Psoas muscle (tissue), 8 donors: Measurements from ENCODE around the gene MTA3. TPM values are rescaled to one million over a fixed set of nuclear protein-coding genes. Genes with fewer than 3 reads are reported as not detected.

ENCODE experiments used
- ATAC-seq, 4 donors: fragments of 200-7000 bp; cut with Tn5 transposase; one replicate each; pipeline ENCODE4 v1.9.1; 2020; ENCODE audit warnings: moderate library complexity in 3 of 4, mild to moderate bottlenecking in 2 of 4
- DNase-seq, 2 donors: peaks; one replicate each; pipeline ENCODE4 v3.0.0-alpha.2; 2020
- H3K27ac ChIP-seq: fragments of 200-600 bp; one replicate; pipeline ENCODE4 v1.8.0; 2022
- H3K27me3 ChIP-seq, 3 donors: fragments of 200-600 bp in 1 of 3; one replicate each; pipeline versions ENCODE4 v1.6.1 to v1.8.0; 2013 to 2022; ENCODE audit warnings: low read length in 2 of 3, mild to moderate bottlenecking in 2 of 3, moderate library complexity in 1 of 3; ENCODE audit not compliant: insufficient read depth in 3 of 3
- H3K36me3 ChIP-seq, 2 donors: fragments of 200-600 bp in 1 of 2; one replicate each; pipeline versions ENCODE4 v1.6.1 to v1.8.0; 2013 to 2022; ENCODE audit warnings: low read depth in 1 of 2, mild to moderate bottlenecking in 1 of 2, moderate library complexity in 1 of 2; ENCODE audit not compliant: insufficient read depth in 1 of 2
- H3K4me1 ChIP-seq: fragments of 200-600 bp; one replicate; pipeline ENCODE4 v1.8.0; 2022
- H3K4me3 ChIP-seq: fragments of 200-600 bp; one replicate; pipeline ENCODE4 v1.8.0; 2022; ENCODE audit warnings: mild to moderate bottlenecking
- H3K9me3 ChIP-seq: fragments of 200-600 bp; one replicate; pipeline ENCODE4 v1.8.0; 2022
- WGBS, 3 donors: extraction: QIAGEN DNeasy Blood & Tissue Kit; methylation state at CpG; one replicate each; pipeline versions ENCODE4 v1.1.6 to v1.1.7; 2013; 5-methylcytosine and 5-hydroxymethylcytosine counted together
- intact Hi-C, 2 donors: fragments of 100-400 bp; cut with DNase I; formaldehyde crosslinking; loops; one replicate each; pipeline versions ENCODE4 v1.11.0 to v1.14.2; 2022
- polyA plus RNA-seq, 3 donors: library from polyadenylated mRNA; stranded (reverse); fragments of 200-250 nt; gene quantifications; one replicate each; pipeline ENCODE4 v1.2.3, GENCODE V29; 2013
- total RNA-seq, 4 donors: library from RNA; stranded (reverse); fragmentation: NEBNext Ultra II Directional in 2 of 4; extraction: Animal tissue kit (Norgen Biotek cat#: 25700) in 2 of 4; gene quantifications; one replicate each; pipeline versions ENCODE4 v1.2.1 to v1.2.4, GENCODE V29; 2021 to 2023
- TF ChIP-seq, protein P1 (sequence below): fragments of 200-600 bp; IDR thresholded peaks from one replicate; pipeline ENCODE4 v1.8.0; 2022; ENCODE audit warnings: antibody characterized with exemption
- donor health status: healthy with polysubstance abuse.
- donor health status: DM: no; HTN: no; CAD: no; lungs with moderate emphysema.
- donor health status: Bipolar disorder and iron deficiency.
- donor health status: healthy.
- donor health status: DM: yes; HTN: yes; CAD: no.
- donor health status: DM: no; HTN: no; CAD: no.
- donor health status: DM: no; HTN: no; CAD: no.
- donor health status: DM: yes; HTN: yes; CAD: no.

The MTA3 gene
- total and polyA plus RNA-seq, 7 donors: 5.3 to 19.8 (median 10.7) TPM

GRCh38 chr2:42748840-42749239 is 180.4 kb downstream of the MTA3 start:
- no peak overlapping the region for H3K27ac ChIP-seq
- TF ChIP-seq, protein P1, sequence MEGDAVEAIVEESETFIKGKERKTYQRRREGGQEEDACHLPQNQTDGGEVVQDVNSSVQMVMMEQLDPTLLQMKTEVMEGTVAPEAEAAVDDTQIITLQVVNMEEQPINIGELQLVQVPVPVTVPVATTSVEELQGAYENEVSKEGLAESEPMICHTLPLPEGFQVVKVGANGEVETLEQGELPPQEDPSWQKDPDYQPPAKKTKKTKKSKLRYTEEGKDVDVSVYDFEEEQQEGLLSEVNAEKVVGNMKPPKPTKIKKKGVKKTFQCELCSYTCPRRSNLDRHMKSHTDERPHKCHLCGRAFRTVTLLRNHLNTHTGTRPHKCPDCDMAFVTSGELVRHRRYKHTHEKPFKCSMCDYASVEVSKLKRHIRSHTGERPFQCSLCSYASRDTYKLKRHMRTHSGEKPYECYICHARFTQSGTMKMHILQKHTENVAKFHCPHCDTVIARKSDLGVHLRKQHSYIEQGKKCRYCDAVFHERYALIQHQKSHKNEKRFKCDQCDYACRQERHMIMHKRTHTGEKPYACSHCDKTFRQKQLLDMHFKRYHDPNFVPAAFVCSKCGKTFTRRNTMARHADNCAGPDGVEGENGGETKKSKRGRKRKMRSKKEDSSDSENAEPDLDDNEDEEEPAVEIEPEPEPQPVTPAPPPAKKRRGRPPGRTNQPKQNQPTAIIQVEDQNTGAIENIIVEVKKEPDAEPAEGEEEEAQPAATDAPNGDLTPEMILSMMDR: no peak
- H3K27me3 ChIP-seq: no peaks in the 10 kb centered on the region
- intact Hi-C loops: no loop called here
- WGBS, 3 donors: 93 to 96% (median 96%) methylated on average over 4 of the region's 4 CpGs
- ATAC-seq (no peak), DNase-seq (no peak)
- no peak overlapping the region for H3K4me3 ChIP-seq
- no peaks in the 10 kb centered on the region for H3K9me3 ChIP-seq
- H3K36me3 ChIP-seq: peaks cover 0 to 13% of the 10 kb centered on the region in 2 donors
- peaks cover 10% of the 10 kb centered on the region for H3K4me1 ChIP-seq

- WGBS, 3 donors: 61 to 82% (median 73%) methylated on average over 2 of the region's 2 CpGs
- intact Hi-C loops: no loop called here
- ATAC-seq (no peak), DNase-seq (no peak)
- no peaks in the 10 kb centered on the region for H3K27me3 ChIP-seq
- H3K4me3 ChIP-seq: no peak overlapping the region
- TF ChIP-seq, protein P1: no peak
- H3K9me3 ChIP-seq: no peaks in the 10 kb centered on the region
- peaks cover 25% of the 10 kb centered on the region for H3K4me1 ChIP-seq
- no peak overlapping the region for H3K27ac ChIP-seq
- H3K36me3 ChIP-seq: peaks cover 0 to 5% of the 10 kb centered on the region in 2 donors
Observed at GRCh38 chr2:42752314-42752713, 183.9 kb downstream of the MTA3 start.

DNA sequence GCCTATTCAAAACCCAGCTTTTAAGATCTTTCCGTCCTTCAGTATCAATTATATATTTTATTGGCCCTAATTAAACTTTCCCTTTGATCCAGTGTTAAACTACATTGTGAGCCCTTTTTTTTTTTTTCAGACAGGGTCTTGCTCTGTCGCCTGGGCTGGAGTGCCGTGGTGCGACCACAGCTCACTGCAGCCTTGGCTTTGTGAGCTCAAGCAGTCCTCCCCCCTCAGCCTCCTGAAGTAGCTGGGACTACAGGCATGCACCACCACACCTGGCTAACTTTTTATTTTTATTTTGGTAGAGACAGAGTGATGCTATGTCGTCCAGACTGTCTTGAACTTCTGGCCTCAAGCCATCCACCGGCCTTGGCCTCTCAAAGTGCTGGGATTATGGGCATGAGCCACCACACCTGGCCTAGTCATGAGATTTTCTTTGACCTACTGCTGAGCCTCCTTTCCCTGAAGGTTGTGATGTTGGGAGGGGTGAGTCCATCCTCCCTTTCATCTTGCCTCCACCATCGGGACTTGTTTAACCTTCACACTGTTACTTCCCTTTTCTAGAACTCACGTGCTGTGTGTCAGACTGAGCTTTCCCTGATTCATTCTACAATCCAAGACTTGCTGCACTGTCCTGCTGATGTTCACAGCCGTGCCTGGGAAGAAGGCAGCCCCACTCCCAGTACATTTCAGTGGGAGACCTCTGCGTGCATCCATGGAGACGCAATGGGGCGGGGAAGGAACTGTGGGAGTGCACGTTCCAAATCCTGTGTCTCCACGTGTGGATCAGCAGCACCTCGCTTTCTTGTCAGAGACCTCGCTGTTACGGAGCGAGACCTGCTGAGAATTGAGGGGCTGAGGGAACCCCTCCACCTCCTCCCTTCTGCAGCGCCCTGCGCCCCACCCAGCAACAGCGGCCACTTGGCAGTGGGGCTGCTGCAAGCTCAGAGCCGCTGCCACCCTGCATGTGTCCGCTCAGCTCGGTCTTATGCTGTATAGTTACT is 184.7 kb downstream of the MTA3 start:
- intact Hi-C loops: no loop called here
- ATAC-seq (peak in 1 of 4 donors; percentile 21), DNase-seq (no peak)
- Histone ChIP-seq H3K9me3 (no peaks in the 10 kb centered on the region), H3K4me1 (peaks cover 25% of the 10 kb centered on the region), H3K27me3 (no peaks in the 10 kb centered on the region), H3K4me3 (peak overlapping the region; percentile 50), H3K27ac (peak overlapping the region; percentile 91), H3K36me3 (no peaks in the 10 kb centered on the region)
- 54 to 62% (median 55%) methylated on average over 24 of the region's 24 CpGs for WGBS, 3 donors
- TF ChIP-seq, protein P1: no peak

GRCh38 chr2:42754021-42754775 is 185.8 kb downstream of the MTA3 start:
- Histone ChIP-seq H3K27me3 (no peaks in the 10 kb centered on the region), H3K36me3 (no peaks in the 10 kb centered on the region), H3K4me3 (peak overlapping the region; percentile 50), H3K4me1 (peaks cover 25% of the 10 kb centered on the region), H3K9me3 (no peaks in the 10 kb centered on the region), H3K27ac (peak overlapping the region; percentile 91)
- intact Hi-C loops: no loop called here
- TF ChIP-seq, protein P1: no peak
- ATAC-seq (peak; percentile 93 to 95 (median 94)), DNase-seq (peak; percentile 75 to 93)
- WGBS, 3 donors: 18 to 25% (median 23%) methylated on average over 11 of the region's 11 CpGs
